Endometrial microvascular endothelial cells (primary cell): Measurements from ENCODE around the gene BHLHA9. TPM values are rescaled to one million over a fixed set of nuclear protein-coding genes. Genes with fewer than 3 reads are reported as not detected.

Experiments
- in situ Hi-C: cut with HindIII; loops from 2 replicates; pipeline ENCODE4 v1.10.0; 2017; ENCODE audit warnings: low sequenced_read_pairs, low pct_unique_long_range_greater_than_20kb; ENCODE audit errors: inconsistent ontology term
- total RNA-seq: library from RNA; depleted of rRNA; stranded (reverse); fragments of >200 nt; gene quantifications from one replicate; pipeline ENCODE4 v1.2.3, GENCODE V29; 2015; ENCODE audit errors: inconsistent ontology term

The BHLHA9 gene
- total RNA-seq, 1 donor from 2014 or later = not detected

GRCh38 chr17:1244606-1245012, 25.6 kb upstream of the BHLHA9 start:
- in situ Hi-C loops = no loop called here

DNA sequence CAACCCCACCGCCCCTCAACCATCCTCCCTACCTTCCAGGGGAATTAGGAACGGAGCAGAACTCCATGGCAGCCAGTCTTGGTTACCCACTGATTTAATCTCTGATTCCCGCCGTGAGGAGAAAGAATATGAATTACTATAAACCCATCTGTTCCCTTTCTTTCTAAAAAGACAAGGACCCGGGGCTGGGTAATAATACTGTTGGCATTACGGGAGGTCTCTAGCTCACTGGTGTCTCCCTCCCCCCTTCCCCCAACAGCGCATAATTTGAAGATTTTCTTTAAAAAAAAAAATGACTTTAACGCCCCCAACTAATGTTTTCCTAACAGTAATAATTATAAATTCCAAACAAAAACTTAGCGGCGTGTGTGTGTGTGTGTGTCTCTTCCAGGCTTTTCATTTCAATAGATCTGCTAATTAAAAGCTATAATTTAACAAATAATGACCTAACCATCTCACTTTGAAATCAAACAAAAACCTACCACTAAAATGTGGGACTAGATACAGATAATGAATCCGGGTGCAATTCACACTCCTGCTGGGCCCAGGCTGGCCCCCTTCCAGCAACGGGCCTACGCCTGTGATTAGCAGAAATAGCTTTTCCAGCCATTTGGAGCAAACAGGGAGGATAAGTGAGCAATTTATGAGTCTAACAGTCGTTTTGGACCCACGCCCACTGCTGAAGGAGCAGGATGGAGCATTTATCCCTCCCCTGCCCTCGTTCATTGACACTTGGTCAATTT, 18.2 kb upstream of the BHLHA9 start:
- in situ Hi-C loops = no loop called here

DNA sequence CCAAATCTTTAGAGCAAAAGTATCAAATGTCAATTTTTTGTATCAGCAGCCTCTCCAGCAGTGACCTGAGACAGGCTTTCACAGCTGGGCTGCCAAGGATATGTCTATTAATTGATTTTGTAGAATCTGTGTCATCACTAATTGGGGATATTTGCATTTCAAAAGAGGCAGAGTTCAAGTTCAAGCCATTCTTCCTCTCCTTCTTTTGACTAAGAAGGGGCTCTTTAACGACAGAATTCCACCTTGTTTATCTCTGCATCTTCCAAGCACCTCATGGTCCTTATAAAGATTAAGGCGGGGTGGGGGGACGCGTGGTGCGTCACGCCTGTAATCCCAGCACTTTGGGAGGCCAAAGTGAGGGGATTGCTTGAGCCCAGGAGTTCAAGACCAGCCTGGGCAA, 15.2 kb upstream of the BHLHA9 start:
- in situ Hi-C loops = no loop called here

DNA sequence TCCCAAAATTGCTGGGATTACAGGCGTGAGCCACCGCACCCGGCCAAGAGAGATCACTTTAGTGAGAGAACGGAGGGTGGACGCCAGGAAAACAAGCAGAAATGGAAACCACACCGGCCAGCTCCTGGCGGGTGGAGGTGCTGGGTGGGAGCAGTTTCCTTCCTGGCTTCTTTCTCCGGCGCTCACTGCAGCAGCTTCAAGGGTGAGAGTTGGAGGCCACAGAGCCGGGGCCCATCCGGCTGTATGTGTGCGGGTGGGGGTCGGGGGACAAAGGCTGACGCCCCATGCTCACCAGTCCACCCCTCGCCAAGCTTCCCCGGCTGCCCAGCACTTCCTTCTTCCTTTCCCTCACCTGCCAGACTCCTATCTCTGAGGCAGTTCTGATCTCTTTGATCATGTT, 13.5 kb upstream of the BHLHA9 start:
- in situ Hi-C loops = no loop called here

DNA sequence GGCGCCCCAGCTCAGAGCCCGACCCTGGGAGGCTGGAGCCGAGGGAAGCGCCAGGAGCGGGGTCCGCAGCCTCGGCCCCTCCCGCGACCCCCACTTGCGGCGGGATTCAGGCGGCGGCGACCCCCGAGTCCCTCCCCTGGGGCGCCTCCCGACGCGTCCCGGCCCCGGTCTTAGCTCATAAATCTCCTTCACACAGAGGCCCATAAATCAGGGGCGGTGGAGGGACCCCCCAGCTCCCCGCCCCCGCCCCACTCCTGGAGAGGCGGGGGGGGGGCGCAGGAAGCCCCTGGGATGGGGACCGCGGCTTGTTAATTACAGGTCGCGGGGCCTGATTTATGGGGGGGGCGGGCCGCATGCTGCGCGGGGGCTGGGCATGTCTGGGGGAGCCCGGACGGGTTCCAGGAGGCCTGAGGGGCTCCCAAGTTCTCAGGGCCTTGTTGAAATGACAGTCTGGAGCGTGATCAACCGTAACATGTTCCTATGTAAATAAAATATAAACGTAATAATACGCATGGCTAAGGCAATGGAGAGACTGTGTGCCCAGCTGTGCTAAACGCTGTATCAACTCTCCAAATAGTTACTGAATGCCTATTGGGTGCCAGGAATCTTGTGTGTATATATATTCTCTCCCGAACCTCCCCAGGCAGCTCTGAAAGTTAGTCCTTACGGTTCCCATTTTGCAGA, 10.0 kb upstream of the BHLHA9 start:
- in situ Hi-C loops = no loop called here

DNA sequence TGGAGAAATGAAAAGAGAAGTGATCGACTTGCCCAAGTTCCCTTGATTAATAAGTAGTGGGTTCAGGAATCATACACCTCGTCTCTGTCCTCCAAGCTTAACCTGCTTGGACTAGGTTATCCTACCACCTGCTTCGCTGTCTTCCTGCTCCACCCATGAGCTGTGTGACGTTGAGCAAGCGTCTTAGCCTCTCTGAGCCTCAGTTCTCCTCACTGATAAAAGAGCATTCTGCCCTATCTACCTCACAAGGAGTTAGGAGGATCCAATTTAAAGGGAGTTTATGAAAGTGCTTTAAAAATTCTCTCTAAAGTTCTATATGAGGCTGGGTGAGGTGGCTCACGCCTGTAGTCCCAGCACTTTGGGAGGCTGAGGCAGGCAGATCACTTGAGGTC, 9.5 kb upstream of the BHLHA9 start:
- in situ Hi-C loops = no loop called here

DNA sequence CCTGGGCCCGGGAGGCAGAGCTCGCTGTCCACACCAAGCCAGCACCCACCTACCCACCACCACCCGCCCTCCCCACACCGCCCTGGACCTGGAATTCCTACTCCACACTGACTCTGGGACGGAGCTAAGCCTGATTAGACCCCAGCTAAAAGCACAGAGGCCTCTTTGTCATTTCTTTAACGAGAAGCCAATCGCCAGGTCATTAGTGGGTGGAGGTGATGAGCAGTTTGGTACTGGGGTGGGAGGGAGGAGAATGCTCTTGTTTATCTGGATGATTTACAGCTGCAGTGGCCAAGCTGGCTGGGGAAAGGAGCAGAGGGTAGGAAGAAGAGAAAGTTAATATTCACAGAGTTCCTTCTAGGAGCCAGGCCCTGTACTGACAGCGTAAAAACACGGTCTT, 6.0 kb upstream of the BHLHA9 start:
- in situ Hi-C loops = no loop called here

DNA sequence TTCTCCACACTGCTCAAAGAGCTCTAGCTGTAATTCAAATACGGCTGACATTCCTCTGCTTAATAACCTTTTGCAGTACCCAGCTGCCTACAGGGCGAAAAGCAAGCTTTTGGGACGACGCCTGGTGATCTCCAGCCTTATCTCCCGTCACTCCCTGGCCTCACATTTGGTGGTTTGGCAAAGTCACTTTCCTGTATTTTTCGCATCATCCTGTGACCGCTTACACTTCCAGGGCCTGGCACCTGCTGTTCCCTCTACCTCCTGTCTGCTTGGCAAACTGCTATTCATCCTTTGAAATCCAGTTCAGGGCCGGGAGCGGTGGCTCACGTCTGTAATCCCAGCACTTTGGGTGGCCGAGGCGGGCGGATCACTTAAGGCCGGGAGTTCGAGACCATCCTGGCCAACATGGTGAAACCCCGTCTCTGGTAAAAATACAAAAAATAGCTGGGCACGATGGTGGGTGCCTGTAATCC, 2.7 kb upstream of the BHLHA9 start:
- in situ Hi-C loops = no loop called here

DNA sequence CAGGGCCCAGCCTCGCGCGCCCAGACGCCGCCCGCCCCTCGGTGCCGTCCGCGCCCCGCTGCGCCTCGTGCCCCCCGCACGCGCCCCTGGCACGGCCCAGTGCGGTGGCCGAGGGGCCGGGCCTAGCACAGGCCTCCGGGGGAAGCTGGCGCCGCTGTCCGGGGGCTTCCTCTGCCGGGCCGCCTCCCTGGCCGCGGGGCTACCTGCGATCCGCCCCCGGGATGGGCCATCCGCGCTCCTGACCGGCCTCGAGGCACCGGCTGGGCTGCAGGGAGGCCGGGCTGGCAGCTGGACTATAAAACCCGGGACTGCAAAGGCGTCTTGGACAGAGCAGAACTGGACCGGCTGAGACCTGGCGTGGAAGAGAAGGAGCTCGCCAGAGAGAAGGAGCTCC, 783 bp downstream of the BHLHA9 start:
- in situ Hi-C loops = no loop called here

DNA sequence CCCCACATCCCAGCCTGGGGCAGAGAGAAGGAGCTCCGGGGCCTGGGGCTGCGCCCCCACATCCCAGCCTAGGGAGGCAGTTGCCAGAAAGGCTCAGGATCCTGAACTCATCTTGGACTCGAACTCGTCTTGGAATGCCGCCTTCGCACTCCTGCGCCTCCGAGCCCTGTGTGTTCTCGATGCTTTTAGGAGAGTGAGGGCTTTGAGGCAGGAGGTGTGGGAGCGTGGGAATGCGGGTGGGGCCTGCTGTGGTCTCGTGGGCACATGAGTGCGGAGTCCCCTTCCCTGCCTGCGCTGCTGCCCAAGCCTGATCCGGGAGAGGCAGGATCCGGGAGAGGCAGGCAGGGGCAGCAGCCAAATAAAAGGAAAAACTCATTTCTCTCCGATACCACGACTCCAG, 1.2 kb downstream of the BHLHA9 start:
- in situ Hi-C loops = no loop called here

- in situ Hi-C loops = no loop called here
Measured at GRCh38 chr17:1272701-1273100, 2.5 kb downstream of the BHLHA9 start.

- in situ Hi-C loops = no loop called here
Measured at GRCh38 chr17:1273492-1274244, 3.4 kb downstream of the BHLHA9 start.

- in situ Hi-C loops = no loop called here
Measured at GRCh38 chr17:1274245-1274608, 4.0 kb downstream of the BHLHA9 start.

GRCh38 chr17:1275205-1275961, 5.1 kb downstream of the BHLHA9 start:
- in situ Hi-C loops = no loop called here

DNA sequence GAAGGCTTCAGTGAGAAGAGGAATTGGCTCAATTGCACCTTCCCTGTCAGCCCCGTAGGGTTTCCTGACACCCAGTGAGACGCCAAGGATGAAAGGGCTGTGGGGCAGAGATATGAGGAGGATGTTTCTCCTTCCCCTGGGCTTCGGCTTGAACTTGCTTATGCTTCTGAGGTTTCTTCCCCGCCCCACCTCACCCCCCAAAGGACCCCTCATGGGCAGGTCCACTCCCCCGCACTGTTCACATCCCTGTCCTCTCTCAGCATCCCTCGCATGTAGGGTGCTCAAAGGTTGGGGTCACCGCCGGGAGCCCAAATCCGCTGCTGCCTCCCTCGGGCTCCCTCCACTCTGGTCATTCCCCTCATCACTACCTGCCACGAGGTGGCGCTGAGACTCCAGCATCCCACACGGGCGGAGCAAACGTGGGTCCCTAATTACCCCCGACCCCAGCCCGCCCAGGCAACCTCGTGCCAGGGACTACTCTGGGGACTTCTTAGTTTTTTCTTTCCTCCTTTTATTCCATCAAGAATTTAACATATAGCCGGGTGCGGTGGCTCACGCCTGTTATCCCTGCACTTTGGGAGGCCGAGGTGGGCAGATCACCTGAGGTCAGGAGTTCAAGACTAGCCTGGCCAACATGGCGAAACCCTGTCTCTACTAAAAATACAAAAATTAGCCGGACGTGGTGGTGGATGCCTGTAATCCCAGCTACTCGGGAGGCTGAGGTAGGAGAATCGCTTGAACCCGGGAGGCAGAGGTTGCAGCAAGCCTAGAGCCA, 5.9 kb downstream of the BHLHA9 start:
- in situ Hi-C loops = no loop called here

DNA sequence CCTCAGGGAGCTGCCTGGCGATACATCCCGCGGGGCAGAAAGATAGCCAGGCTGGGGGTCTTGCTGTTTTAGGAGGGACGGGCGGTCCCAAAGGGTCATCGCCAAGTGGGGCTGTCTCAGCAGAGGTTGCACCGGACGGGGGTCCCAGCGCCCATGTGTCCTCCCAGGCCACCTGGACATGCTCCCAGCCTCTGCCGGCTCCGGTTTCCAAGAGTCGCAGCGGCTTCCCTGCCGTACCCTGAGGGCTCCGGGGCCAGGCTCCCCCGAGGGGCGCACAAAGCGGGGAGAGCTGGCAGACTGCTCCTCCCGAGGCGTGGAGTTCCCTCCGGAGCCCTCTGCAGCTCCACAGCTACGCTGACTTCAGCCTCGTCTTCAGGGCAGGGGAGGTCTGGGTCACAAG, 10.4 kb downstream of the BHLHA9 start:
- in situ Hi-C loops = no loop called here

GRCh38 chr17:1286379-1287106, 16.3 kb downstream of the BHLHA9 start:
- in situ Hi-C loops = no loop called here

DNA sequence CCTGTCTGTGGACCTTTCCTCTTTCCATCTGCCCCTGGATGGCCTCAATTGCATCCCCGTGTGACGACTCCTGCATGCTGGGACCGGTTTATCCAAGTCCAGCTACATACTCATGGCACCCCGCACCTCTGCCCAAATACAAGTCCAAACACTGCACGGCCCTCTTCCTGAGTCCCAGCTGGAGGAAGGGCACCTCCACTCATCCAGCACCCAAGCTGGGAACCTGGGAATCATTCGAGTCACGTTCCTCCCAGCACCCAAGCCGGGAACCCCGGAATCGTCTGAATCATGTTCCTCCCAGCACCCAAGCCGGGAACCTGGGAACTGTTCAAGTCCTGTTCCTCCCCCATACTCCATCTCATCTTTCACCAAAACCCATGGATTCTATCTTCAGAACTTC, 19.5 kb downstream of the BHLHA9 start:
- in situ Hi-C loops = no loop called here
